ENCODE results near the gene TNS3. TPM values are rescaled to one million over a fixed set of nuclear protein-coding genes. Genes with fewer than 3 reads are reported as not detected.

TNS3 gene
- total and polyA plus RNA-seq, 2 donors (not counting 3 experiments of a cell fraction or from before 2014, with no cell fraction given): 10.4 to 45.1 TPM

GRCh38 chr7:47293884-47294555 lies 287.9 kb downstream of the TNS3 start:
- TF ChIP-seq EZH2 (IDR thresholded peaks at IDR 0.05; ENCODE audit: borderline replicate concordance, low read depth, low read length, severe bottlenecking) (no peak), JUN (IDR thresholded peaks at IDR 0.05; ENCODE audit: borderline replicate concordance, insufficient read depth, insufficient read length, low read depth) (no peak), CTCF (IDR thresholded peaks at IDR 0.05; ENCODE audit: extremely low read depth in 1 of 2, insufficient read depth in 1 of 2, low read depth in 1 of 2, low read length in 2 of 2) (no peak), GATA2 (IDR thresholded peaks at IDR 0.05; ENCODE audit: insufficient read depth, insufficient read length, low read depth, low read length) (no peak), FOS (IDR thresholded peaks at IDR 0.05; ENCODE audit: borderline replicate concordance, insufficient read depth, low read length) (no peak), POLR2A (IDR thresholded peaks at IDR 0.05; ENCODE audit: low read depth, low read length) (no peak), MAX (IDR thresholded peaks at IDR 0.05; ENCODE audit: insufficient read depth, insufficient read length) (no peak), MYC (IDR thresholded peaks at IDR 0.05; ENCODE audit: low read depth, low read length) (no peak), POLR2AphosphoS5 (IDR thresholded peaks at IDR 0.05; ENCODE audit: insufficient read depth, low read depth, low read length) (no peak)
- BruUV-seq (replicated peaks): no TSS peak
- H3K9me1 ChIP-seq (replicated peaks; ENCODE audit: control insufficient read depth, extremely low read depth, insufficient read depth, low read length): no peaks in the 10 kb centered on the region
- H3K36me3 ChIP-seq (ENCODE audit: control insufficient read depth in 2 of 2, extremely low read depth in 1 of 2, insufficient read depth in 2 of 2, low read length in 2 of 2): peaks cover 0 to 4% of the 10 kb centered on the region in 2 experiments
- FAIRE-seq (no peak), DNase-seq (ENCODE audit: low read depth, low spot score) (no peak)
- no peak overlapping the region for H2AFZ ChIP-seq (ENCODE audit: low read depth, low read length)
- H3K27me3 ChIP-seq (ENCODE audit: control insufficient read depth in 2 of 2, insufficient read depth in 2 of 2, low read length in 2 of 2): no peaks in the 10 kb centered on the region
- H3K79me2 ChIP-seq (ENCODE audit: control insufficient read depth, insufficient read depth, low read length): no peaks in the 10 kb centered on the region
- H3K4me2 ChIP-seq (ENCODE audit: insufficient read depth, low read length): no peak overlapping the region
- H4K20me1 ChIP-seq (replicated peaks; ENCODE audit: control insufficient read depth, extremely low read depth, insufficient read depth, low read length): no peaks in the 10 kb centered on the region
- dilution Hi-C loops (cut with MboI; ENCODE audit: extremely low pct_ligation_motif_present, low sequenced_read_pairs): no loop called here
- intact Hi-C loops (cut with micrococcal nuclease): no loop called here
- H3K9ac ChIP-seq (replicated peaks; ENCODE audit: extremely low read depth, insufficient read depth, low read length): no peak overlapping the region
- peaks cover 20% of the 10 kb centered on the region for H3K4me1 ChIP-seq (ENCODE audit: control insufficient read depth, extremely low read depth, insufficient read depth, low read length)
- no peaks in the 10 kb centered on the region for H3K9me3 ChIP-seq (replicated peaks; ENCODE audit: control insufficient read depth, insufficient read depth, low read length)
- H3K4me3 ChIP-seq (replicated peaks in 1 of 3; ENCODE audit: insufficient read depth in 1 of 3, low read depth in 1 of 3, low read length in 3 of 3): no peak overlapping the region
- POLR2A ChIA-PET: no interaction called here
- CTCF ChIA-PET: interaction anchor here (1.1 to 4.2 kb wide), 2 partner anchors 28 to 142 kb away, joined by 4 to 25 read pairs; no protein-coding TSS in a partner anchor
- no peak overlapping the region for H3K27ac ChIP-seq (ENCODE audit: insufficient read depth, low read depth, low read length)

All from endothelial cell of umbilical vein (primary cell).